Activated CD8-positive, alpha-beta memory T cell treated with anti-CD3 and anti-CD28 coated beads for 1 hour (primary cell): ENCODE results near the gene DLGAP4.

ENCODE experiments used
- DNase-seq, 2 donors: peaks; one replicate each; pipeline ENCODE4 v3.0.0-alpha.2; 2020; ENCODE audit warnings: low read depth in 1 of 2; ENCODE audit errors: extremely low read depth in 1 of 2

DLGAP4 gene

DNA sequence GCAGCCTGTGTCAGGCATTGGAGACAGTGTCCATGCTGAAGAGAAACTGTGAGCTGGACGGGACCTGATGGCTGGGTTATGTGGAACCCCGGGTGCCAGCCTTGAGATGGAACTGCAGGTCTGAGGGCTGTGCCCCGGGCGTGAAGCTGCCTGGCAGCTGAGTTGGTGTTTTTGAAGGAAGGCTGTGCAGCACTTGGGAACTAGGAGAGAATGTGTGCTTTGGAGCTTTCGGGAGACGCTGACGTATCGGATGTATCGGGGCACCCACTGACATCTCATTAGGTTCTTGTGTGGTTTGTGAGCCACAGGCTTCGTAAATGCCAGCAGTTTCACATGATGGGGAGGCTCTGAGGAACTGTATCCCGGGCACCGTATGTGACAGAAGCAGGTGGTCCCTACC lies 2.2 kb downstream of the DLGAP4 start:
- no peak for DNase-seq

DNA sequence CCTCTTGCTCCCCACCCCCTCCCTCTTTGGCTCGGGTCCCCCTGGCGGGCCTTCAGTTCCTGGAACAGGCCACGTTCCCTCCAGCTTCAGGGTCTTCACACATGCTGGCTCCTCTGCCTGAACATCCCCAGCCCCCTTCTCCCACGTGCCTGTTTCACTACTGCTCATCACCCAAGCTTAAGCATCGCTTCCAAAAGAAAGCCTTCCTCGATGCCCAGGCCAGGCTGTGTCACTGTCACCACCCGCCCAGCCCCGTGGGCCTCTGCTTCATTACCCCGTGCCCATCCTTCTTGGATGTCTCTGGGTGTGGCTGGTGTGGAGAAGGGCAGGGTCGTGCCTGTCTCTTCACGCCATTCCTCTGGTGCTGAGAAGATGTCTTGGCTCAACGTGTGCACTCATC lies 2.8 kb downstream of the DLGAP4 start:
- DNase-seq, result no peak

- DNase-seq, result no peak
Measured at GRCh38 chr20:36309643-36310042, 3.5 kb downstream of the DLGAP4 start.

- no peak for DNase-seq
Measured at GRCh38 chr20:36310215-36310981, 4.3 kb downstream of the DLGAP4 start.

- no peak for DNase-seq
Measured at GRCh38 chr20:36311141-36311853, 5.2 kb downstream of the DLGAP4 start.

DNA sequence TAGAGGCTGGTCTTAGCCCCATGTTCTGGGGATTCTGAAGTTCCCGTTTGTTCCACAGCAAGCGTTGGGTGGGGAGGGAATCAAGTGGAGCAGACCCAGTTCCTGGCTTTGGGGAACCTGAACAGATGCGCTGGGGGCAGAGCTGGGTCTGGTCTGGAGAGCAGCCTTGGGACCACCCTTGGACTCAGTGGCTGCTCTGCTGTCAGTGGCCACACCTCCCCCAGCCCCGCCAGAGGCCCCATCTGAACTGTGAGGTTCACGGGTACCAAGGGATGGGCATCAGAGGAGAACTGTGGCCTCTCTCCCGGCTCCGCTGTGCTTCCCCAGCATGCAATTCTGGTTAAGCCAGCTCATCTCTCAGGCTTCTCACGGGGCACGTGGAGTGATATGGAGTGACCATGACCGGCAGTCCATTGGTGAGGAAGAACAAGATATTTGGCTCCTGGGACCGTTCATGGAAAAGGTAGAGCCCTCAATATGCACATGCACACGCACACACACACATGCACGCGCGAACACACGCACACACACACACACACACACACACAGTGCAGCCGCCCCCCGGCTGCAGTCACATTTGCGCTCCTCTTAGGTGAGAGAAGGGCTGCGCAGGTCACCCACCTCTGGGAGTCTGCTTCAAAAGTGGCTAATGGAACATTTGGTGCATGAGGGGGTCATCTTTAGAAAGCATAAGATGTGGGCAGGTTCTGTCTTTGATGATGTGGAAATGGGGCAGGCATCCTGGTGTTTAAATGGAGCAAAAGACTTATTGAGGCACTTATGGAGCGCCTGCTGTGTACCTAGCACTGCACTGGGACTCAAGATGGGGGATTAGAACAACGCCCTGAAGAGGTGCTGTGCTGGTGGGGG lies 6.0 kb downstream of the DLGAP4 start:
- DNase-seq, result no peak

- no peak for DNase-seq
Measured at GRCh38 chr20:36312724-36313441, 6.7 kb downstream of the DLGAP4 start.

- no peak for DNase-seq
Measured at GRCh38 chr20:36313476-36313875, 7.3 kb downstream of the DLGAP4 start.

DNA sequence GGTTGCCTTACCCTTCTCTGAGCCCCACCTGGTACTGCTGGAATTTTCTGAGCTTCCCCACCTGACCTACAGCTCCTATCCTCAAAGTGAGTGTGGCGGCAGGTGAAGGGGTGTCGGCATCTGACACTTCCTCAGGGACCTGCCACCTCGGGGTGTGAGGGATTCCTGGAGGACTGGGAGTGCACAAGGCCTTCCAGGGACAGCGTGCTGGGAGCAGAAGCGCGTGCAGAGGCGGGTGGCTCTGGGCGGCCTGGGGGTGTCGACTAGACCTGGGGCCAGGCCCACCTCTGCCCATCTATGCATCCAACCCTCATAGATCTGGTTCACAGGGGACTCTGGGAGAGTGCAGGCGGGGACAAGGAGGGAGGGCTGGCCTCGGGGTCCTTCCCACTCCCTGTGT lies 7.8 kb downstream of the DLGAP4 start:
- no peak for DNase-seq

- no peak for DNase-seq
Measured at GRCh38 chr20:36314734-36315544, 8.8 kb downstream of the DLGAP4 start.

GRCh38 chr20:36315545-36316351 lies 9.6 kb downstream of the DLGAP4 start:
- DNase-seq, result no peak

- no peak for DNase-seq
Measured at GRCh38 chr20:36317675-36318074, 11.5 kb downstream of the DLGAP4 start.

DNA sequence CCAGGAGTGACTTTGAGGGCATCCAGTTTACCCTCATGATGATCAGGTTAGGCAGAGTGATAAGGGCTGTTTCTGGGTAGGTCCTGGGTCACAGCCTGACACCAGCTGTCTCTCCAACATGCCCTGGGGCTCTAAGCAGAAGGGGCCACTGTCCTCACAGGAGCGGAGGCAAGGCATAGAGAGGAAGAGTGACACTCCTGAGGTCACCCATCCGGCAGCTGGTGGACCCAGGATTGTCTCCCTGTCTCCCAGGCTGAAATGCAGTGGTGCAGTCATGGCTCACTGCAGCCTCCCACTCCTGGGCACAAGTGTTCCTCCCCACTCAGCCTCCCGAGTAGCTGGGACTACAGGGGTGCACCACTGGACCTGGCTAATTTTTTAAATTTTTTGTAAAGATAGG lies 12.0 kb downstream of the DLGAP4 start:
- no peak for DNase-seq

DNA sequence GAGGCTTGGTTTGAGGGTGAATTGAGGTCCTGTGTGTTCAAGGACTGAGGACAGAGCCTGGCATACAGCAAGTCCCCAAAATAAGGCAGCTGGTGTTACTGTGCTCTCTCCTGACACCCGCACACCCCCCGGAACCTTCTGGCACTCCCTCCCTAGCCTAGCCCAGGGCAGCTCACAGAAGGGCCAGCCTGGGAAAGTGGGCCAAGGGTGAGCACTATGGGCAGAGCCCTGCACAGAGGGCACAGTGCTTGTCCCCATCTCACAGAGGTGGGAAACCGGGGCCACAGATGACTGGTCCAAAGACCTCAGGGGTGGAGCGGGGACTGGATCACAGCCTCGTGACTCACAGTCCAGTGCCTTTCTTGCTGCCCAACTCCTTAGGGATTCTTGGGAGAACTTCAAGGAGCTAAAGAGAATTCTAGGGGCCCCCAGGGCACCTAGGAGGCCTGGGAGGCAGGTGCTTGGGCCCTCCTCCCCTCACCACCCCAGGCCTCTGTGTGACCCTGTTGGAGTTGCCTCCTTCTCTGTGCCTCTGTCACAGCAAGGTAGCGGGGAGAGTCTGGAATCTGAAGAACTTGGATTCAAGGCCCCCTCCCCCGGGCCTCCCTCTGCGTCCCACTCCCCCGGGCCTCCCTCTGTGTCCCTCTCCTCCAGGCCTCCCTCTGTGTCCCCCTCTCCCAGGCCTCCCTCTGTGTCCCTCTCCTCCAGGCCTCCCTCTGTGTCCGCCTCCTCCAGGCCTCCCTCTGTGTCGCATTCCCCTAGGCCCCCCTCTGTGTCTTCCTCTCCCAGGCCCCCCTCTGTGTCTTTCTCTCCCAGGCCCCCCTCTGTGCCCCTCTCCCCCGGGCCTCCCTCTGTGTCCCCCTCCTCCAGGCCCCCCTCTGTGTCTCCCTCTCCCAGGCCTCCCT lies 13.5 kb downstream of the DLGAP4 start:
- no peak for DNase-seq

DNA sequence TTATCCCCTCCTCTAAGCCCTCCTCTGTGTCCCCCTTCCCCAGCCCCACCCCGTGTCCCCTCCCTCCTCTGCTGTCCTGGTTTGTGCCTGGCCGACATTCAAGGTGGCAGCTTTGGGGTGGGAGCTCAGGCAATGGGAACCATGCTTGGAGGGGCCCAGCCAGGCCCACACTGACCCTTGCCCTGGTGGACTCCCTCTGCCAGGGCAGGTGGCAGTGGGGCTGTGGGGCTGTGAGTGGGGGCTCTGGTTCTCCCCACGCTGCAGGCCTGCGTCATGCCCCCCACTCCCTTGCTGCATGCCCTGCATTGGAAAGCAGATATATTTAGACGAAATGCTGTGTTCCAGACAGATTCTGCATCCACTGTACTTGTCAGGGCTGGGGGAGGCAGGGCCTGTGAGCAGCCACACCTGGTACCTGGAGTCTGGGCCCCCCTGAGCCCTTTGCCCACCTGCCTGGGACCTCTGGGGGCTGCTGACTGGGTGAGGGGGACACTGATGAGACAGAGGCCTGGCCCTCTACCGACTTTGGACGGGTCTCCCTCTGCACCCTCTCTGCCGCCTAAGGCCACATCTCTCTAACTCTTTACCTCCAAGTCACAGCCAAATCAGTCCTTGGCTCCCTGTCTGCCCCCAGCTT lies 14.2 kb downstream of the DLGAP4 start:
- DNase-seq, result no peak

- no peak for DNase-seq
Measured at GRCh38 chr20:36320898-36321695, 15.0 kb downstream of the DLGAP4 start.

GRCh38 chr20:36322131-36322530 lies 16.0 kb downstream of the DLGAP4 start:
- DNase-seq, result no peak
